GM21447 (cell line): Measurements from ENCODE around the gene PDLIM7.

Source experiments
- ATAC-seq: cut with Tn5 transposase; IDR thresholded peaks from one replicate; pipeline ENCODE4 v1.9.1; 2021; ENCODE audit not compliant: unreplicated experiment

Gene PDLIM7

DNA sequence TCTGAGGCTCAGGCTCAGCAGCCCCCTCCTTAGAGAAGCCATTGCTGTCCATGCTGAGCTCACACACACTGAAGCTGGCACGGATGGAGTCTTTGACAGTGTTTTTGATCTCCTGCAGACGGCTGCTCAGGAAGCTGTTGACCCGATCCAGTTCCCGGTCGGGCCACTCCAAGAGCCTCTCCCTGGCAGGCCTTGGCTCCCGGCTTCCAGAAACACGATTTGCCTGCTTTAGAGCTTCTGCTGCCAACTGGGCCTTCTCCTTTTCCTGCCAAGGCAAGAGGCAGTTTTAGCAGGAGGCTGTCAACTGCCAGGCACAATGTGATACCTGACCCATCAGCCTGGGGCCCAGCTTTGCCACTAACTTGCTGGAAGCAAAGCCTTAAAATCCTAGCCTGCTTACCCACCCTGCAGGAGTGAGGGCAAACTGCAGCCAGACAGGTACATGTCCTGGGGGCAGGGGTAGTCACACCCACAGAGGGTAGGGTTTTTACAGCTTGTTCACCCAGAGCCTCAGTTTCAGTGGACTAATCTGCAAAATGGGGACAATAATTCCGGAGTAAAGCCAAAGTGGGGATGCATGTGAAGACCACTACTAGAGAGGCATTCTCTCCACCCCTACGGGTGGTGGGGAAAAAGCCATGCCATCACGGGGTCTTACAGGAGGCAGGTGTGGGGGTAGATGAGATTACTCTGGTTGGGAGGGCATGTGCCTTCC is 27.7 kb upstream of the PDLIM7 start:
- ATAC-seq, result no peak

- ATAC-seq, result no peak
Measured at GRCh38 chr5:177524539-177524900, 27.1 kb upstream of the PDLIM7 start.

- no peak for ATAC-seq
Measured at GRCh38 chr5:177523711-177524538, 26.5 kb upstream of the PDLIM7 start.

- no peak for ATAC-seq
Measured at GRCh38 chr5:177520916-177521513, 23.6 kb upstream of the PDLIM7 start.

DNA sequence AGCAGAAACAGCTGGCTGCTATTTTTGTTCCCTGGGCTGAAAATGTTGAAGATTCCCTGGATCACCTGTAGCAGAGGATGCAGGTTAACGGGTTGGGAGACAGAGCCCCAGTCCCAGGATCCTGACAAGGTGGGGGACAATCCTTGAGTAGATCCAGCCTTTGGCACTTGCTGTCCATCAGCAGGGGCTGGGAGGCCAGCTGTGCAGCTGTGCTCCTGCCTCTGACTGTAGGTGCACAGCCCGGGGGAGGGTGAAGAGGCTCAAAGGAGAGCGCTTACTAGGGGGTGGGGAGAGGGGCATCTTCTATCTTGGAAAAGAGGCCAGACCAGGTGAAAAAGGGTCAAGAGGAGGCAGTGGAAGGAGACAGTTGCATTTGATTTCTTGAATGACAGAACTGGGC is 22.9 kb upstream of the PDLIM7 start:
- ATAC-seq, result no peak

GRCh38 chr5:177519463-177520235 is 22.2 kb upstream of the PDLIM7 start:
- no peak for ATAC-seq

- peak; percentile 84 for ATAC-seq
Measured at GRCh38 chr5:177516601-177517568, 19.5 kb upstream of the PDLIM7 start, which contains the start of gene DDX41. TSS of gene DDX41 (minus strand) at chr5:177516961. CDS start at chr5:177516945, 16 bp downstream.

GRCh38 chr5:177515580-177515979 is 18.2 kb upstream of the PDLIM7 start:
- no peak for ATAC-seq

DNA sequence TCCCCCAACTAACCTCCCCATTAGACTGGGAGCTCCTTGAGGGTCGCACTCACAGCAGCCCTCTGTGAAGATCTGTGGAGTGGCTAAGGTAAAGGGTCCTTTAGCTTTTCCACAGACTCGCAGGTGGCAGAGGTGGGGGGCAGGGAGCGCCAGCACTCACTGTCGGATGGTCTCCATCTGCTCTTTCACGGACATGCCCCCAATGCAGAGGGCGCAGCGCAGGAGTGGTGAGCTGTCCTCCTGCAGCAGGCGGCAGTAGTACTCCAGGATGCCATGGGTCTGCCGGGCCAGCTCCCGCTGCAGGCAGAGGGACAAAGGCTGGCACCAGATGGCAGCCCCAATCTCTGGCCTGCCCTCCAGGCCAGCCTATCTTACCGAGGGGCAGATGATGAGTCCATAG is 17.1 kb upstream of the PDLIM7 start:
- no peak for ATAC-seq

DNA sequence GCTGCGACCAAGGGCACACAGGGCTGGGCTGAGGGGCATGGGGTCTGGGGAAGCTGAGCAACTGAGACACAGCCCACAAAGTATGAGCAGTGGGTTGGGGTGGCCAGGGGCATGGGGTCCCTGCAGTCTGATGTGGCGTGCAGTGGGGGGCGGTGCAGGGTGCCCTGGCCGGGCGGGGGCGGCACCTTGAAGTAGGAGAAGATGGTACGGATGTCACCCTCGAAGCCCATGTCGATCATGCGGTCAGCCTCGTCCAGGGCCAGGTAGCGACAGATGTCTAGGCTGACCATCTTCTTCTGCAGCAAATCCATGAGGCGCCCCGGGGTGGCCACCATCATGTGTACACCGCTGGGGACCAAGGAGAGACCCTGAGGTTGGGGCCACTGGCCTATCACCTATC is 16.1 kb upstream of the PDLIM7 start:
- no peak for ATAC-seq

DNA sequence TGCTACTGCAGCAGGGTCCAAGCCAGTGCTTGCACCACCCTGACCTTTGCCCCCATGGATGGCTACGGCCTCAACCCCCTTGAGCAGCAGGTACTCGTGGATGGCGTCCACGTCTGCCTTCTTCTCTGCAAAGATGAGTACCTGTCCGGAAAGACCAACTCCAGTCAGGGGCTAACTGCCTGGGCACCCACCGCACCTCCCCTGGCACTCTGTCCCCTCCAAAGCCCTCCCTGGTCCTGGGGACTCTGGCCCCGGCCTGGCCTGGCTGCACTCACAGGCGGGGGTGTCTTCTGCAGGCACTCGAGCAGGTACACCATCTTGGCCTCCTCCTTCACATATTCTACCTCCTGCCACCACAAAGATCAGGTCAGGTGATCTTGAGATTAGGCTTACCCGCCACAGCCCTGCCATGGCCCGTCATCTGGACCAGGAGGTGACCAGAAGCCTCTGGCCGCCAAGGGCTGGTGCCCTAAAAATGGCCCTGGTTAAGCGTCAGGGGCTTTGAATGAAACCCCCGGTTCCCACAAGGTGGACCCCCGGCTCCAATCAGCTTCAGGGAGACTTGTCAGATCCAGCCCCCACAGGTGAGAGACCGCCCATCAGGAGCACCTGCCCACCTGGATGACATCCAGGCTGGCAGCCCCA is 15.5 kb upstream of the PDLIM7 start:
- no peak for ATAC-seq

DNA sequence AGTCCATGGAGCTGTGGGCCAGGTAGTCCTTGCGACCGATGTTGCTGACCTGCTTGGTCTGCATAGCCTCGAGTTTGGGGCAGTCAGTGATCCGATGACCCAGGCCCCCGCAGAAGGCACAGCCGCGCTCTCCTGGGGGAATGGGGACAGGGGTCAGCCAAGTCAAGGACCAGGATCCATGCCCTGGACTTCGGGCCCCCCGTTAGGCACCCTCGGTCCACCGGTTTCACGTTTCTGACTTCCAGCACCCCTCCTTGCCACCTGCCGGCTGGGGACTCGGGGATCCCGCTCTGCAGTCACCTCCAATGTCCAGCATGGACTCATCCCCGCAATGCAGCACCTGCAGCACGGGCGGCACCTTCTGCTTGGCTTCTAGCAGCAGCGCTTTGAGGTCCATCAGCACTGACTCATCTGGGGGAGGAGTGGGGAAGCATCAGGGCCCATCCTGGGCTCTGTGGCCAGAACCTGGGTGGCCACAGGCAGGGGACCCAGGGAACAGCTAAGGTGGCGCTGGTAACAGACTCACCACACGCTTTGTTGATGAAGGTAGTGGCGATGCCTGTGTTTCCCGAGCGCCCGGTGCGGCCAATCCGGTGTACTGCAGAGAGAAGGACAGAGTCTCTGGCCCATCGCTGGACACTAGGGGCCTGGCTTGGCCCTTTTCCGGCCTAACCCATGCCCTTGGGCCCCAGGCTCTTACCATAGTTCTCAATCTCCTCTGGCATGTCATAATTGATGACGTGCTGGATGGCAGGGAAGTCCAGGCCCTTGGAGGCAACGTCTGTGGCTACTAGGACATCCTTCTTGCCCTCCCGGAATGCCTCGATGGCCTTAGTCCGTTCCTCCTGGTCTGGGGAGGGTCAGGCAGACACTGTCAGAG is 14.6 kb upstream of the PDLIM7 start:
- ATAC-seq, result no peak

DNA sequence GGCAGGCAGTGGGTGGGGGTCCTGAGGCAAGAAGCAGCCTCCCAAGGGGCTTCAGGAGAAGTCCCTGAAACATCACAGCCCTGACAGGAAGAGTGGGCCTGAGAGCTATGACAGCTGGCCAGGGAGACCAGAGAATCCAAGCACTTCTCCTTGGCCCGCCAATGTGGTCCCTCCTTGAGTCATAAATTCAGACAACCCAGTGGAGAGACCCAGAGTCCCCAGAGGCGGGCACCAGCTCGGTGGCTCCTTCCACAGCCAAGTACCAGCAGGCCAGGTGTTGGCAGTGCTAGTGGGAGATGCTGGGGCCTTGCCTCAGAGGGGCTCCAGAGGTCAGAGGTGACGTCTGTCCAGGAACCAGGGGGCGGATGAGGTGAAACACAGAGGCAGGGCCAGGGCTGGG is 13.8 kb upstream of the PDLIM7 start:
- no peak for ATAC-seq

GRCh38 chr5:177510567-177511053 is 13.2 kb upstream of the PDLIM7 start:
- peak; percentile 39 for ATAC-seq

- ATAC-seq, result peak; percentile 39
Measured at GRCh38 chr5:177509991-177510566, 12.7 kb upstream of the PDLIM7 start.

- peak; percentile 32 for ATAC-seq
Measured at GRCh38 chr5:177509381-177509951, 12.1 kb upstream of the PDLIM7 start, which contains the start of gene DOK3. TSS of gene DOK3 (minus strand) at chr5:177509826. CDS start at chr5:177509540, 286 bp downstream.

DNA sequence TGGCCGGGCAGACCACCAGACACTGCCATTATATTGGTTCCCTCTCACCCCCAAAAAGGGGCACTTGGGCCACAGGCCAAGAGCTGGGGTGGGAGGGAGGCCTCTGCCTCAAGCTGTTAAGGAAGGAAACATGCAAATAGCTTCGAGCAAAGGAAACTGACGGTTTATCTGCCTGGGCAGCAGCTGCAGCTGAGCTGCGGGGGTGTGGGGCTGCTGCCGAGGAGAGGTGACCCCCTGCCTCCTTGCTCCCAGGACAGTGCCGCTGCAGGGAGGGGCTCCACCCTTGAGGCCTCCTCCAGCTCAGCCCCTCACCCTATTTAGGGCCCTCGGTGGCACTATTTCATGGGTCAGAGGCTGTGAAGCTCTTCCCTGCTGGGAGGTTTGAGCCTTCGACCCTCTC is 11.4 kb upstream of the PDLIM7 start:
- ATAC-seq, result peak; percentile 35

DNA sequence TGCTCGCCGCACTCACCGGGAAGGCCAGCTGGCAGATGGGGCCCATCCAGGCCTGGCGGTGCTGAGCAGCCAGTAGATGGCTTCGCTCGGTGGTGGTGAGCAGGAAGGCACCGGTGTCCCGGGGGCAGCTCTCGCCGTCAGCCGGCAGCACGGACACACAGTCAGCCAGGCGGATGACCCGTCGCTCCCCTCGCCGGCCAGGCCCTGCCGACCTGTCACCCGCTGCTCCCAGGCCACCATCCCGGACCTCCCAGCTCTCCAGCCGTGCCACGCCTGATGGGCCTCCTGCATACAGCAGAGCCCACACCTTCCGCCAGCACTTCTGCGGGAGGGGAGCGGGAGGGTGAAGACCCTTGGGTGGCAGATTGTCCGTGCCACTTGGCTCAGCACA is 10.8 kb upstream of the PDLIM7 start:
- no peak for ATAC-seq
